ENCODE results near the gene PHACTR1.
"Not testable (repeated sequence)": the region's sequence is repeated elsewhere in the genome, so short reads cannot be mapped to it uniquely, and the experiment has no call there.

The PHACTR1 gene

DNA sequence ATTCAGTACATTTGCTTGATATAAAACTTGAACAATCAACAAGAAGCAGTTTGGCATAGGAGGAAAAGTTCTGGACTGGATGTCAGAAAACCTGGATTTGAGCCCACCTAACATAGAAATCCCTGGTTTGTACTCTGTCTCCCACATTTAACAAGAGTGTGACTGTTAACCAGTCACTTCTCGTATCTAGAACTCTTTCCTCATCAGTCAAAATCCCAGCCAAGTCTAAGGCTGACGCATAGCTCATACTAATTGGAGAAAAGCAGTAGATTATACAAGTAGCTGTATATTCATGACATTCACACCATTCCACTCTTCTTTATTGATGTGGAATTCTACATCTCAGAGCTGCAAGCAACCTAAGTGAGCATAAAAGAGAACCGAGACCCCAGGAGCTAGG, 222.7 kb downstream of the PHACTR1 start:
- in situ Hi-C loops (cut with MboI; ENCODE audit: low sequenced_read_pairs) = no loop called here

DNA sequence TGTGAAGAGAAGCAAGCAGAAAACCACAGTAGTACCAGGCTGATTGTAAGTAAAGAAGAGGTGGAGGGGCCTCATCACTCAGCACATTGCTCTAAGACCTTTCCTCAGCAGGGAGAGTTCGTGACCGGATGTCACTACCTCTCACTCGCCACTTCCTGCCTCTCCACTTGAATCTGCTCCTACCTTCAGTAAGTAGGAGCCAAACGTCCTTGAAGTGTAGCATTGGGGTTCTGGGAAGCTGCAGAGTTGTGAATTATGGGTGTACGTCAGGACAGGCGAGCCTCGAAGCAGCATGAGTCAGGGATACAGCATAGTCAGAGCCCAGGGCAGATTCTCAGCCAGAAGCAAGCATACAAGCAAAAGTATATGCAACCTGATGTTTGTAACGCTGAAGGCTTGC, 224.9 kb downstream of the PHACTR1 start:
- in situ Hi-C loops (cut with MboI; ENCODE audit: low sequenced_read_pairs) = no loop called here

DNA sequence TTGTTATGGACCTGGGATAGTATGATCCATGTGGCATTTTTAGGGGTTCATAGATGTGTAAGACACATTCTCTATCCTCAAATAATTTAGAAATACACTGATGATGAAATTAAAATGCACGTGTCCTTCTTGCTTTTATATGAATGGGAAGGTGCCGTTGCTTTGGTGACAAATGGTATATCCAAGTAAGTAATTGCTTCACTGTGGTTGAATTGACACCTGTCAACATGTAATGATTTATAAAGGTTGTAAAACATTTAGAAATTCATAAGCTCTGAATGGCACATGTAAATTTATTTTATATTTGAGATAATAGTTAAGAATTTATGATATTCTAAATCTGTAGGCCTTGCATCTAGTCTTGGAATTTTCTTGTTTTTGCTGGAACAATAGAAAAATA, 227.0 kb downstream of the PHACTR1 start:
- in situ Hi-C loops (cut with MboI; ENCODE audit: low sequenced_read_pairs) = no loop called here

DNA sequence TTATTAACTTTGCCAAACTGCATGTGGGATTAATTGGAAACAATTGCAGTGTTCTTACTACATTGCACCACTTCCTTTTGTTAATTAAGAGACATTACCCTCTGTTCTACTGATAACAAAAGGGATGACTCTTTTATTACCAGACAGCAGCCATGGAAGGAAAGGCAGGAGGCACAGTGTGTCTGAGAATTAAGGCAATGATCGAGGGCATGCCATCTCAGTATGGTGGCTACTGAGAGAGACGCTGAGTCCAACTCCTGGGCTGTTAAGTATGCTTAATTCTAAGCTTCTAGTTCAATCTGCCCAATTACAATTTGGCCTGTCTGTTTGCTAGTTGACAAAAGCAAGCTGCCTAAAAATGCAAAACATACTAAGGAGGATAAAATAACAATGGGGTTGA, 227.4 kb downstream of the PHACTR1 start:
- in situ Hi-C loops (cut with MboI; ENCODE audit: low sequenced_read_pairs) = no loop called here

DNA sequence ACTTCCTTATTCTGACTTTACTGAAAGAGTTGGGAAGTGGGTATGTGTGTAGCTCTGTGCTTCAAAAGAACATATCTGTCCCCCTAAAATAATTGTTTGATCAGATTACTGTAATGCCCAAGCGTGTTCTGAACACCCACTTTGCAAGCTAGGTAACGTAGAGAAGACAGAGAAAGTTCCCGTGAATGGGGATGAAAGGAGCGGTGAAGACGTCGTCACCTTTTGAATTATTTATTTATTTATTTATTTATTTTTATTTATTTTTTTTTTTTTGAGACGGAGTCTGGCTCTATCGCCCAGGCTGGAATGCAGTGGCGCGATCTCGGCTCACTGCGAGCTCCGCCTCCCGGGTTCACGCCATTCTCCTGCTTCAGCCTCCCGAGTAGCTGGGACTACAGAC, 228.0 kb downstream of the PHACTR1 start:
- in situ Hi-C loops (cut with MboI; ENCODE audit: low sequenced_read_pairs) = not testable (repeated sequence)

DNA sequence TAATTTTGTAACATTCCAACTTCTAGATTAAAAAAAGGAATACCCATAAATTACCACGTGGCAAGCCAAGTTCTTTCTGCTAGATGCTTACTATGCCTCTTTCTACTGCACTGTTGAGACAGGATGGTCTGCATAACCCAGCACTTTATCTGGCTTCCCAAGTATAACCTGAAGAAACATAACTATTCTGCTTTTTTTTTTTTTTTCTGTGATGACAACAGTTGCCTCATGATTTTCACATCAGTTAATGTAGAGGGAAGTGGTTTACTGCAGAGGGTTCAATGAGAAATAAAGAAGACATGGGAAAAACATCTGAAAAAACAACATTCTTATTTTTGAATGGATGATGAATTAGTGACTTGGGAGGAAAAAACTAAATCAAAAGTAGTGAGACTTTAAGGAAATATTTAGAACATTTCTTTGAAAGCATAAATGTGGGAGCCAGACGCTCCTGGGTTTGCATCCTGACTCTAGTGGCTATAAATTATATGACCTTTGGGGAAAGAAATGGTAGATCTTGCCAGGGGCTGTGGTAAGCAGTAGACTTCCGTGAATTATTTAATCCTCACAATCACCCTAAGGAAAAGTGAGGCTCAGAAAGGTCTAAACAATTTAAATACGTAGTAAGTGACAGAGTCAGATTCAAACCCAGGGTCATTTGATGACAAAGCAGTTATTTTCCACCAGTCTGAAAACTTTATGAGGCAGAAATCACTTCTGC, 230.7 kb downstream of the PHACTR1 start:
- in situ Hi-C loops (cut with MboI; ENCODE audit: low sequenced_read_pairs) = no loop called here

DNA sequence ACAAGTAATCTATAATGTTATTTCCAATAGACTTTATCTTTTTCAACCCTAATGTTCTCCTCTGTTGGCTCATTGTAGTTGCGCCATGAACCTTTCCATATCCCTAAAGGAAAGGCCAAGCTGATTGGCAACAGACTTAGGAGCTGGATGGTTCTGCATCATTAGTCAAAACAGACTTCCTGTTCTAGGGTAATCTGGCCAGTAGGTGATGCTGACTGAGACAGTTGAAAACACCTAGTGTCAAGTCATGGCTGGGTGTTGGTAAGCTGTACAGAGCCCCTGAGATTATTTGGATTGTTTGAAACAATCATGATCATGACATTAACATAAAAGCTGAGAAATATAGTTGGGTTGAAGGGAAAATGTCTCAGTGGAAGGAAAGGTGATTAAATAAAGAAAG, 231.4 kb downstream of the PHACTR1 start:
- in situ Hi-C loops (cut with MboI; ENCODE audit: low sequenced_read_pairs) = no loop called here

DNA sequence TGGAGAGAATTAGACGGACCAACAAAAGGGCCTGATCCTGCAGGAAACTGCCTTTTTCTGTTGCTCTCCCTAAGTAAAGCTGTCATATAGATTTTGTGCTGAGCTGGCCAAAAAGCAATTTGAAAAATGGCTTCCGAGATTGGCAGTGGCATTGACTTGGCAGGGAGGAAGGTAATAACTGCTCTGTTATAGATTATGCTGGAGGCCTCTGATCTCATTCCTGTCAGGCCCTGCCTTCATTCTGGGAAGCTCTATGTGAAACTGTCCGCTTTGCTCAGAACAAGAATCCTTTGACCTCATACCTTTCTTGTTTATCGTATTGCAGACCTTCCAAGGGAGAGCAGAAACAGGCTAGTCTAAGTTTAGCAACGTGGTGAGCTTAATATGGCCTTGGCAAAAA, 234.4 kb downstream of the PHACTR1 start:
- in situ Hi-C loops (cut with MboI; ENCODE audit: low sequenced_read_pairs) = no loop called here

DNA sequence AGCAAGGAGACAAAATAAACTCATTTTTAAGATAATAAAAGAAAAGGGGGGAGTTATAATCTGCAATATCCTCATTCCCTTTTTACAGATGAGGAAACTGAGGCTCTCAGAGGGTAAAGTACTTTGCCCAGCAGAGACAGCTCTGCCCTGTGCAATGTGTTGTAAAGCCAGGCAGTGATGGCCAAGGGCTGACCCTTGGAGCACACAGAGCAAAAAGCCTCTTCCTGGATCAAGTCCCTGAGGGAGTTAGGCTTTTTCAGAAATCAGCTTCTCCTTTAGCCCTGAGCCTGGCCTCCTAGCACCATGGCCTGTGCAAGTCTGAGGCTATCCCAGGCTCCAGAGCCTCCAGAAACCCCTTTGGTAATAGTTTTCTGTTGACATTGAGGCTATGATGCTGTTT, 234.8 kb downstream of the PHACTR1 start:
- in situ Hi-C loops (cut with MboI; ENCODE audit: low sequenced_read_pairs) = no loop called here

DNA sequence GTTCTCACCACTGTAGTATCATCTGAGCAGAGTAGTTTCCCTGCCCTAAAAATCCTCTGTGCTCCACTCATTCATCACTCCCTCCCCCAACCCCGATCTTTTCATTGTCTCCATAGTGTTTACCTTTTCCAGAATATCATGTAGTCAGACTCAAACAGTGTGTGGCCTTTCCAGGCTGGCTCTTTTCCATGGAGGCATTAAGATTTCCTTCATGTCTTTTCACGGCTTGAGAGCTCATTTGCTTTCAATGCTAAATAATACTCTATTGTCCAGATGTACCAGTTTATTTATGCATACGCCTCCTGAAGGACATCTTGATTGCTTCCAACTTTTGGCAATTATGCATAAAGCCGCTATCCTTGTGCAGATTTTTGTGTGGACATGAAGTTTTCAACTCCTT, 235.8 kb downstream of the PHACTR1 start:
- in situ Hi-C loops (cut with MboI; ENCODE audit: low sequenced_read_pairs) = no loop called here

DNA sequence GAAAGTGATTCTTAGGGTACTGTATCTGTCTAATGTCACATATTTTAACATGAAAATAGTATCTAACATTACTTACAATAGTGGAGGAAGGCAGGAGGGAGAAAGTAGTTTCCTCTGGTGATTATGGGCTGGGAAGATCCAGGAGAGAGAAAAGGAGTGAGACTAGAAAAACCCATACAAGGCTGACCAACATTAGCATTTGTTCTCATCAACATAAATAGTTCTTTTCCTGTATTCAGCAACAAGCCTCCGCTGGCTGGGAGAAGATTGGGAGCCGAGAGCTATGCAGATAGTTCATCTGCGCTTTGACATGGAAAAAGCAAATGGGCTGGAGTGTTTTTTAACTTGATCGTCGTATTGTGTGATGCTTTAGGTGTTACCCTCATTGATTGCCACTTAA, 239.4 kb downstream of the PHACTR1 start:
- in situ Hi-C loops (cut with MboI; ENCODE audit: low sequenced_read_pairs) = no loop called here

DNA sequence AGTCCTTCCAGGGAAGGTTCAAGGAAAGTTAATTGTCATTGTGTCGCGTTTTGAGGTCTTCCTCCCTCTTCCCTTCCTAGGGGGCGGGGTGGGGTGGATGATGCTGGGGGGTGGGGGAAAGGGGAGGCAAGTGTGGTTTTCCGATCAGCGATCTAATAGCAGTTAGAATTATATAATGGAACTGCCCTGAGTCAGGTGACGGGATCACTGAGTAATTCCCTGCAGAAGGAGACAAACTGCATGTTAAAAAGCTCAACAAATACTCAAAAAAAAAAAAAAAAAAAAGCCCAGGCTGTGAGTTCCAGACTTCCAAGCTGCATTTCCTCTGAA, 240.4 kb downstream of the PHACTR1 start:
- in situ Hi-C loops (cut with MboI; ENCODE audit: low sequenced_read_pairs) = no loop called here

DNA sequence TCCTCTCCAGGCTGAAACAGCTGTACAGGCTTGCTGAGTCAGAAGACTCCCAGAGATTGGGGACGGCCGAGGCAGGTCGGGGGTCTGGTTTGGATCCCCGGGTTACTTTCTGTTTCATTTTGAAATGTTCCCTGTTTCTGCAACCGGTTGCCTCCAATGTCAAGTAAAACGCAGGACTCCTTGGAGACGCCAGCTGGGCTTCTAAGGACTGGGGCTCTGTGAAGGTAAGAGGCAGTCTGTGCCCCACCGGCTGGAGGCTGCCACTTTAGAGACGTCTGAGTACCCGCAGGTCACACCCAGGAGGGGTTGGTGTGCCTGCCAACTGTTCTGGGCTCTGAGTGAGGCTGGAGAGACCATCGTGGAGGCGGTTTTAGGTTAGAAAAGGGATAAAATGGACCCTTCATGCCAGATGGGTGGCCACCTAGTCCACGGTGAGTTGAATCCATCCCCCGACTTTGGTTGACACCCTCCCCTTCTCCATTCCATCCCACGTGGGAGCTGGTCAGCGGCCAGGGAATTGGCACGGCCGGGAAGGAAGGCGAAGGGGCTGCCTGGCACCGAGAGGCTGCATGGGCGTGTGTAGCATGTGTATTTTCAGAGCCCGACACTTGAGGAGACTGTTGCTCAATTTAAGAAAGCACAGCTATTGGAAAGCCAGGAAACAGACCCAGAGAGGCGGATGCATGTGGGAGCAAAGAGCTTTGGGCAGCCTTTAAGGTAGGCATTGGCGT, 240.9 kb downstream of the PHACTR1 start:
- in situ Hi-C loops (cut with MboI; ENCODE audit: low sequenced_read_pairs) = no loop called here

DNA sequence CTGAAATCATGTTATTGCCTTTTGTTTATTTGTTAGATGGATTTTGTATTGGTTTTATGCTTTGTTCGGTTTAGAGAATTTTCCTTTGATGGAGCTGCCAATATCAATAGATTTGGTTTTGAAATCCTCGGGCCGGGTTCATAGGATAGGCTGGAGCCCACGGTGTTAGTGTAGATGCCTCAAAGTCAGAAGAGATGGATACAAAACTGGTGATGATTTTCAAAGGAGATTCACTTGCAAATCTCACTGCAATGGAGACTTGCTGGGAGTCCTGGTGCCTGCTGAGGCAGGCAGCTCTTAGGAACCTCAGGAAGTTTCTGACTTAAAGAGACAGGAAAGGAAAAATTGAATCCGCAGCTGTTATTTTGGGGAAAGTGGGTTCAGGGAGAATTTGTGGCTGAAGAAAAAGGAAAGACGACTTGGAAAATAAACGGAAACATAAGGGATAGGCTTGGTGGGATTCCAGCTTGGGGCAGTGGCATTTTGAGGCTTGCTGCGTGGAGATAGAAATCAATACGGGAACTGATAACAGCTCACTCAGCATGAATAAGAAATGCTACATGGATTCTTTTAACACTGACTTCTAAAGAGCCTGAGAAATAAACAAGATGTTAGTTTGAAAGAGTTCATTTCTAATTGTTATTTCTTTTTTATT, 241.6 kb downstream of the PHACTR1 start:
- in situ Hi-C loops (cut with MboI; ENCODE audit: low sequenced_read_pairs) = no loop called here

DNA sequence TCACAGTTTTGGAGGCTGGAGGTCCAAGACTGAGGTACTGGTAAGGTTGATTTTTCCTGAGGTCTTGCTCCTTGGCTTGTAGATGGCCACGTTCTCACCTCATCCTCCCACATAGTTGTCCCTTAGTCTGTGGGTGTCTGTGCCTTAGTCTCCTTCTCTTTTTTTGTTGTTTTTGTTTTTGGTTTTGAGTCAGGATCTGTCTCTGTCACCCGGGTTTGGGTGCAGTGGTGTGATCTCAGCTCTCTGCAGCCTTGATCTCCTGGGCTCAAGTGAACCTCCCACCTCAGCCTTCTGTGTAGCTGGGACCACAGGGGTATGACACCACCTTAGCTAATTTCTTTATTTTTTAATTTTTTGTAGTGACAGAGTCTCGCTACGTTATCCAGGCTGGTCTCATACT, 245.2 kb downstream of the PHACTR1 start:
- in situ Hi-C loops (cut with MboI; ENCODE audit: low sequenced_read_pairs) = no loop called here

DNA sequence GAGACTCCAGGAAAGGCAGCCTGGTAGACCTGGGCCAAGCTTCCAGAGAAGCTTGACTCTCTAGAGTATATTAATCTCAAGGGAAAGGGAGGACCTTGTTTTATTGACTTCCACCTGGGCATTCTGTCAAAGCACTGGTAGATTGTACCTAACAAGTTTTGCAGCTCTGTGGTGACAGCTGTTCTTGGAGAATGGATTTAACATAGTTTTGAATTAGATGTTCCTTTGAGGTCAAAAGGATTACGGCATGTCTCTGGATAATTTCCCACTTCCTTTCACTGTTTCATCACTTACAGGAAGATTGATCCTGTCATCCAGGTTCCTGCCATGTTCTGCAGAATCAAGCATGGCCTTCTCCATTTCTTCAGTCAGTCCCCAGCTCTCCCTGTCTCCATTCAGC, 246.0 kb downstream of the PHACTR1 start:
- in situ Hi-C loops (cut with MboI; ENCODE audit: low sequenced_read_pairs) = no loop called here

DNA sequence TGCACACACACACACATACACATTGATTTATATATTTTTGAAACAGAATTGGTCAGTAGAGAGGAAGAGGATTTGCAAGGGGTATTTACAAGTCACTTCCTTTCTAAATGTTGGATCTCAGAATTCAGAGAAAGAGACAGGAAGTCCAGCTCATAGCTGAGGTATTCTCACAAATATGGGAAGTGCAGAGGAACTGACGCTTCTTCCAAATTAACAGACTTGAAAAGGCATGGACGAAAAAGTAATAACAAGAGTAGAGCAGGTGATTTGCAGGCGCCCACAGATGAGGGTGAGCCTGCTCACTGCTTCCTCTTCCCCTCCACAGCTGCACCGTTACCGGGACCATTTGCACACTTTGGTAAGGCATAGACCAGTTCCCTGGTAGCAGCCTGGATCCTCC, 246.4 kb downstream of the PHACTR1 start:
- in situ Hi-C loops (cut with MboI; ENCODE audit: low sequenced_read_pairs) = no loop called here

DNA sequence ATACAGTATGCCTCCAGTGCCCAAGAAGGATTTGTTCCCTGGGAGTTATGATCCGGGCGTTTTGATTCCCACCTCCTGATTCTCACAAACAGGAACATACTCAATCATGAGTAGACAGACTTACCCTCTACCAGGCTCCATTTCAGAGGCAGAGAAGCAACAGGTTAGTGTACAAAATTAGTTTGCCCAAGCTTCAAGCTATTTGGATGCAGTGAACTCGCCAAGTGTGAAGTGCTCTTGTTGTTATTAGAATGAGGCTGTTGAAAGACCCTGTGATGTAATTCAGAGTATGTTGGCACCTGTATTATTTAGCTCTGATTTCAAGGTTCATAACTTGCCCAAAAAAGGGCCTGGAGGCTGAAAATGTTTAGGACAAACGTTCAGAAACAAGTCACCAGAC, 247.0 kb downstream of the PHACTR1 start:
- in situ Hi-C loops (cut with MboI; ENCODE audit: low sequenced_read_pairs) = no loop called here

DNA sequence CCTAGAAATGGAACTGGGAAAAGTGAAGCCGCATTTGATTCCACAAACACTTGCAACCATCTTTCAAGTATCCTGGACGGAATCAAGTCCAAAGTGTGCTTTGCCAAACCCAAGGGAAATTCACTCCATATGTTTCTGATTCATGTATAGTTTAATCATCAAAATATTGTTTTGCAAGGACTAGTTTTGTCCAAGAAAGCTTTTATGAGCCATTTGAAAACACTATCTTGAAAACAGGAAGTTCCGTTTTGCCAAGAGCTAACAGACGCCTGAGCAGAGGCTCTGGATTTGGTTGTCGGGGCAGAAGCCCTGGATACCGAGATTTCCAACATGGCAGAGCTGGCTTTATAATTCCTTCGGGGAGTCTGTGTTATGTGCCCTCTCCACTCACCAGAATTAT, 251.1 kb downstream of the PHACTR1 start:
- in situ Hi-C loops (cut with MboI; ENCODE audit: low sequenced_read_pairs) = no loop called here

DNA sequence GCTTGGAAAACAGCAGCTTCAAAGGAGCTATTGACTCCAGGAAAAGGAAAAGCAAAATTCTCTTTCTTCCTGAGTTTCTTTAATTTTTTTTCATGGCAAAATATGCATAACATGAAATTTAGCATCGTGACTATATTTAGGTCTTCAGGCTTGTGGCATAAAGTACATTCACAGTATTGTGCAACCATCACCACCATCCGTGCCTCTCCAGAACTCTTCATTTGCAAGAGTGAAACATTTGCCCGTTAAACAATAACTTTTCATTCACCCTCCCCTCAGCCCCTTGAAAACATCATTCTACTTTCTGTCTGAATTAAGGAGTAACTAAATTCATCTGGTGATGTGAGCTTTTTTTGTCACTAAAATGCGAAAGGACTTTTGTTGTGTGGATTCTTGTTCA, 251.7 kb downstream of the PHACTR1 start:
- in situ Hi-C loops (cut with MboI; ENCODE audit: low sequenced_read_pairs) = no loop called here

DNA sequence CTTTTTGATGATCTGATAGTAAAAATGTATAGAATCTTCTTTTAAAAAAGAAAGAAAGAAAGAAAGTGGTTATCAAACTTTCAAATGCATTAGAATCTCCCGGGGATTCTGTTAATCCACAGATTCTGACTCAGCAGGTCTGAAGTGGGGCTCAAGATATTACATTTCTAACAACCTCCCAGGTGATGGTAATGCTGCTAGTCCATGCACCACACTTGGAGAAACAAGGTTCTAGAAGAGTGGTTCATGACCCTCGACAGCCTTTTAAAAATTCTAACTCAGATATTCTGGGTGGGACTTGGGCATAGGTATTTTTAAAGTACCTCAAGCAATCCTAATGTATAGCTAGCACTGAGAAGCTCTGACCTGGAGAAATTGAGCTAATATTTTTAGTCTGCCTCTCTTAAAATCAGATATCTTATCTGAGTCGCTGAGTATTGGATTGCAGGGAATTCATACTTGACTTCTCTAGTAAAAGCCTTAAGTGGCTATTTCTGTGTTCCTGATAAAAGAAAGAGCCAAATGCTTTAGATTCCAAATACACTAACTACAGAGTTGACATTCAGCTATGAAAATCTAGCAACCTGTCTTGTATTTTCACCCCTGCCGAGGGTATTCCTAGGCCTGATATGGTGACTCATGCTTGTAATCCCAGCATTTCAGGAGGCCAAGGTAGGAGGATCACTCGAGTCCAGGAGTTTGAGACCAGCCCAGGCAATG, 252.4 kb downstream of the PHACTR1 start:
- in situ Hi-C loops (cut with MboI; ENCODE audit: low sequenced_read_pairs) = no loop called here

DNA sequence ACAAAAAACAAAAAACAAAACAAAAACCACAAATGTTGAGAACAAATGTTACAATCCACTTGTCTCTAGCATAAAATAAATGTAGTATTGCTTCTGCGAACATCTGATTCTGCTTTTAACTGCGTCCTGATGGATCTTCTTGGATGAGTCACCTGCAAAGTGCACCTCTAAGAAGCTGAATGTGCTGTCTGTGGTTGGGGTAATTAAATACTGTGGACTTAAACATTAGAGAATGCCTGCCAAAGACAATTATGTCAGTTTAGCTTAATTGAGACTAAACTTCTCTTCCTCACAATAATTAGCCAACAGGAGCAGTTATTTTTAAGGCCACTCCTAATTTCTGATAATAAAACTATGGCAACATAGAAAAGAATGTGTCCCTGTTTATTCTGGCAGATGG, 253.4 kb downstream of the PHACTR1 start:
- in situ Hi-C loops (cut with MboI; ENCODE audit: low sequenced_read_pairs) = no loop called here
